GM06990 (cell line): ENCODE data around the gene CYB5B.
A peak's percentile ranks its signal among the peaks of the same experiment; 100 is the strongest.

Experiments
- DNase-seq: peaks from one replicate; pipeline ENCODE4 v3.0.0-alpha.2; 2011; ENCODE audit not compliant: insufficient read length; ENCODE audit errors: extremely low read depth
- H3K27me3 ChIP-seq: replicated peaks from 2 replicates; pipeline ENCODE4 v1.6.0; 2011; ENCODE audit warnings: low read length; ENCODE audit not compliant: control insufficient read depth, insufficient read depth
- H3K36me3 ChIP-seq: 2 replicates; pipeline ENCODE4 v1.5.1; 2011; ENCODE audit warnings: low read length; ENCODE audit not compliant: control insufficient read depth, insufficient read depth
- H3K4me3 ChIP-seq: replicated peaks from 2 replicates; pipeline ENCODE4 v1.5.1; 2011; ENCODE audit warnings: low read depth, mild to moderate bottlenecking, control low read depth, low read length
- TF ChIP-seq, protein P1 (sequence below): IDR thresholded peaks from 2 replicates; pipeline ENCODE4 v1.5.1; 2011; ENCODE audit warnings: low read length, control low read depth, mild to moderate bottlenecking, inconsistent platforms; ENCODE audit not compliant: insufficient read depth, poor library complexity, severe bottlenecking

CYB5B gene

DNA sequence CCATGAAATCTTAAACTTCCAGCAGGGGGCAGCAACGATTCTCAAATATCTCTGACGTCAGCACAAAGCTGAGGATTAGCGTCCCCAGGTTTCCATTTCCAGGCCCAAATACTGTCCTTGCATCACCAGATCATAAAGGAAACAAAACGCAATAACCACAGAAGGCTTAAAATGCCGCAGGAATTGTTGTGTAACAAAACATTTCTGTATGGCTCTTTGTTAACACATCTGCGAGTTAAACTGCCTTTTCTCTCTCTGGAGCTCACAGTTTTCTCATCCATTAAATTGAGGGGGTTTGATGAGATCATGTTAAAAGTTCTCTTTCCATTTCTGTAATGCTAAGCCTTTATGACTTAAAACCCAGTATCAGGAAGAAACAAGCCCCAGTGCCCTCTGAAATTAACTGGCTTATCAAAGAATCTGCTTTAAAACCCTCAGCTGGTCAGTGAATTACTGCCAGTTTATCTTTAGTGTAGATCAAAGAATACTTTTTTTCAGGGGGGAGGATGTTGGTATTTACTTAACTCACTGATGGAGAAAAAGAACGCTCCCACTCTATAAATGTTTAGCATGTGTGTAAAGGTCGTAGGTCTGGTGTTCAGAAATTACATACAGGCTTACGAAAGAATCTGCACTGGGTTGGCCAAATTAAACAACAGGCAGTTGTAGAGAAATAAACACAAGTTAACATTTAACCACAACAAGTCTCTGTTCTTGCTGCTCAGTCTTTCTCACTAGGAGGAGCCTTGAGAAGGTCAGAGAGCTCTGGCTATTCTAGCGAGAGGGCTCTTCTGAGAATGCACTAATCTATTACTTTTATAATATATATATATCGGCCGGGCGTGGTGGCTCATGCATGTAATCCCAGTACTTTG lies 28.0 kb upstream of the CYB5B start:
- Histone ChIP-seq H3K4me3 (no peak overlapping the region), H3K36me3 (no peaks in the 10 kb centered on the region), H3K27me3 (no peaks in the 10 kb centered on the region)
- TF ChIP-seq, protein P1, sequence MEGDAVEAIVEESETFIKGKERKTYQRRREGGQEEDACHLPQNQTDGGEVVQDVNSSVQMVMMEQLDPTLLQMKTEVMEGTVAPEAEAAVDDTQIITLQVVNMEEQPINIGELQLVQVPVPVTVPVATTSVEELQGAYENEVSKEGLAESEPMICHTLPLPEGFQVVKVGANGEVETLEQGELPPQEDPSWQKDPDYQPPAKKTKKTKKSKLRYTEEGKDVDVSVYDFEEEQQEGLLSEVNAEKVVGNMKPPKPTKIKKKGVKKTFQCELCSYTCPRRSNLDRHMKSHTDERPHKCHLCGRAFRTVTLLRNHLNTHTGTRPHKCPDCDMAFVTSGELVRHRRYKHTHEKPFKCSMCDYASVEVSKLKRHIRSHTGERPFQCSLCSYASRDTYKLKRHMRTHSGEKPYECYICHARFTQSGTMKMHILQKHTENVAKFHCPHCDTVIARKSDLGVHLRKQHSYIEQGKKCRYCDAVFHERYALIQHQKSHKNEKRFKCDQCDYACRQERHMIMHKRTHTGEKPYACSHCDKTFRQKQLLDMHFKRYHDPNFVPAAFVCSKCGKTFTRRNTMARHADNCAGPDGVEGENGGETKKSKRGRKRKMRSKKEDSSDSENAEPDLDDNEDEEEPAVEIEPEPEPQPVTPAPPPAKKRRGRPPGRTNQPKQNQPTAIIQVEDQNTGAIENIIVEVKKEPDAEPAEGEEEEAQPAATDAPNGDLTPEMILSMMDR = peak; percentile 52
- peak; percentile 33 for DNase-seq

GRCh38 chr16:69397821-69398521 lies 26.4 kb upstream of the CYB5B start:
- H3K27me3 ChIP-seq = no peaks in the 10 kb centered on the region
- DNase-seq = no peak
- TF ChIP-seq, protein P1 = peak; percentile 39
- no peaks in the 10 kb centered on the region for H3K36me3 ChIP-seq
- no peak overlapping the region; the same call in 1 of the 2 replicates for H3K4me3 ChIP-seq

DNA sequence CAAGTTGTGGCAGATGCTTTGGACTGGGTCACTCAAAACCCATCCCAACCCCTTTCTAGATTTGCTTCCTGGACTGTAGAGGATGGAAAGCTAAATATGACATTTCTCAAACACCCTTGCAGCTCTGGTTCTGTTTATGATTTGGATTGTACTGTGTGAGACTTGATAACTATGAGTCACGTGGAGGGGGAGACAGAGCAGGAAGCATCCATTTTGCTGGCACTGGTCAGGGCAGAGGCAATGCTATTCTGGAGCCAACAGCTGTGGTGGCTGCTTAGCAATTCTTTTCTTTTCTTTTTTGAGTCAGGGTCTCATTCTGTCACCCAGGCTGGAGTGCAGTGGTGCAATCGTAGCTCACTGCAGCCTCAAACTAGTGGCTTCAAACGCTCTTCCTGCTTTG lies 25.1 kb upstream of the CYB5B start:
- no peaks in the 10 kb centered on the region for H3K27me3 ChIP-seq
- no peak for DNase-seq
- H3K36me3 ChIP-seq = no peaks in the 10 kb centered on the region
- no peak overlapping the region for H3K4me3 ChIP-seq
- TF ChIP-seq, protein P1 = no peak

GRCh38 chr16:69402439-69402838 lies 22.0 kb upstream of the CYB5B start:
- TF ChIP-seq, protein P1 = no peak
- H3K36me3 ChIP-seq = no peaks in the 10 kb centered on the region
- H3K4me3 ChIP-seq = no peak overlapping the region
- no peak for DNase-seq
- no peaks in the 10 kb centered on the region for H3K27me3 ChIP-seq

- Histone ChIP-seq H3K4me3 (no peak overlapping the region), H3K36me3 (no peaks in the 10 kb centered on the region), H3K27me3 (no peaks in the 10 kb centered on the region)
- TF ChIP-seq, protein P1 = no peak
- no peak for DNase-seq
Observed at GRCh38 chr16:69404275-69404805, 20.1 kb upstream of the CYB5B start.
